ENCODE results near the gene DQX1. TPM values are rescaled to one million over a fixed set of nuclear protein-coding genes. Genes with fewer than 3 reads are reported as not detected.

The DQX1 gene
- total and polyA plus RNA-seq, 11 donors, result not detected

GRCh38 chr2:74511104-74511989, 14.7 kb downstream of the DQX1 start:
- DNase-seq (no peak), ATAC-seq (no peak)
- H3K9me3 ChIP-seq, result no peaks in the 10 kb centered on the region
- H3K4me3 ChIP-seq, result no peak overlapping the region
- TF ChIP-seq POLR2A (IDR thresholded peaks at IDR 0.05) (no peak), CTCF (IDR thresholded peaks at IDR 0.05) (no peak)
- H3K4me1 ChIP-seq, result peaks cover 4 to 44% (median 30%) of the 10 kb centered on the region in 12 donors
- 33 to 51% (median 34%) methylated on average over 11 of the region's 11 CpGs for WGBS, 4 donors
- peaks cover 0 to under 1% (median 0%) of the 10 kb centered on the region in 9 donors for H3K36me3 ChIP-seq
- H3K27me3 ChIP-seq, result peaks cover 42 to 79% (median 62%) of the 10 kb centered on the region in 9 donors
- intact Hi-C loops (cut with DNase I), result no loop called here
- H3K27ac ChIP-seq, result no peak overlapping the region

GRCh38 chr2:74510272-74510671, 15.8 kb downstream of the DQX1 start:
- intact Hi-C loops (cut with DNase I), result no loop called here
- 68 to 79% (median 73%) methylated on average over 4 of the region's 4 CpGs for WGBS, 4 donors
- H3K36me3 ChIP-seq, result peaks cover 0 to 11% (median 8%) of the 10 kb centered on the region in 9 donors

GRCh38 chr2:74507926-74508520, 18.0 kb downstream of the DQX1 start:
- Histone ChIP-seq H3K27ac (peak overlapping the region; percentile 95 to 100 (median 98)), H3K4me1 (peaks cover 4 to 48% (median 33%) of the 10 kb centered on the region in 12 donors), H3K9me3 (no peaks in the 10 kb centered on the region), H3K36me3 (peaks cover 0 to 18% (median 15%) of the 10 kb centered on the region in 9 donors), H3K4me3 (peak overlapping the region; percentile 41 to 92 (median 78)), H3K27me3 (peaks cover 9 to 53% (median 29%) of the 10 kb centered on the region in 9 donors)
- peak in 3 of 4 donors; percentile 1 to 16 (median 10) for ATAC-seq
- TF ChIP-seq CTCF (IDR thresholded peaks at IDR 0.05) (no peak), POLR2A (IDR thresholded peaks at IDR 0.05) (no peak)
- intact Hi-C loops (cut with DNase I), result loop anchor here in 4 of 10 donors (1.0 to 5.0 kb wide), 6 partner anchors 21 to 79 kb away; partner anchors contain the start of genes AUP1 (in 2 of the 4), HTRA2 (in 2 of the 4), TTC31 (in 2 of the 4) and CCDC142 (in 1 of the 4)
- DNase-seq, result peak in 2 of 5 donors; percentile 35 to 40
- 12 to 17% (median 15%) methylated on average over 36 to 38 of the region's 38 CpGs for WGBS, 4 donors

More at GRCh38 chr2:74510272-74510671, 15.8 kb downstream of the DQX1 start:
- no peak overlapping the region for H3K4me3 ChIP-seq
- H3K9me3 ChIP-seq, result no peaks in the 10 kb centered on the region
- no peak for DNase-seq
- ATAC-seq, result no peak
- H3K27ac ChIP-seq, result no peak overlapping the region
- TF ChIP-seq POLR2A (IDR thresholded peaks at IDR 0.05) (no peak), CTCF (IDR thresholded peaks at IDR 0.05) (no peak)
- H3K4me1 ChIP-seq, result peaks cover 6 to 44% (median 31%) of the 10 kb centered on the region in 12 donors
- peaks cover 31 to 74% (median 52%) of the 10 kb centered on the region in 9 donors for H3K27me3 ChIP-seq

Measured in heart left ventricle (tissue), 16 donors.